AG20443 (cell line): ENCODE data around the gene CCDC88A.
"Not testable (repeated sequence)": the region's sequence is repeated elsewhere in the genome, so short reads cannot be mapped to it uniquely, and the experiment has no call there.

ENCODE experiments used
- DNase-seq: peaks from one replicate; pipeline ENCODE4 v3.0.0; 2012; ENCODE audit warnings: low spot score, mixed read lengths

Gene CCDC88A

GRCh38 chr2:55302241-55302640 lies 117.4 kb downstream of the CCDC88A start:
- DNase-seq = no peak

- DNase-seq = no peak
These were observed 118.4 kb downstream of the CCDC88A start for GRCh38 chr2:55301277-55301676.

GRCh38 chr2:55296393-55296792 lies 123.3 kb downstream of the CCDC88A start:
- DNase-seq = no peak

- DNase-seq = no peak
These were observed 136.6 kb downstream of the CCDC88A start for GRCh38 chr2:55283083-55283482.

- DNase-seq = peak; percentile 96
These were observed 137.3 kb downstream of the CCDC88A start for GRCh38 chr2:55282110-55282917.

GRCh38 chr2:55280851-55281546 lies 138.7 kb downstream of the CCDC88A start:
- DNase-seq = not testable (repeated sequence)

GRCh38 chr2:55279859-55280424 lies 139.7 kb downstream of the CCDC88A start:
- not testable (repeated sequence) for DNase-seq

GRCh38 chr2:55279214-55279835 lies 140.3 kb downstream of the CCDC88A start:
- DNase-seq = not testable (repeated sequence)

GRCh38 chr2:55277310-55277709 lies 142.3 kb downstream of the CCDC88A start:
- no peak for DNase-seq

- DNase-seq = not testable (repeated sequence)
These were observed 145.3 kb downstream of the CCDC88A start for GRCh38 chr2:55274346-55274745.

- DNase-seq = peak; percentile 15
These were observed 150.0 kb downstream of the CCDC88A start for GRCh38 chr2:55269645-55269990.

- DNase-seq = peak; percentile 96
These were observed 150.6 kb downstream of the CCDC88A start, which contains the start of gene MTIF2 for GRCh38 chr2:55268907-55269644. MTIF2 (minus strand) TSS chr2:55269231; CDS start chr2:55263858, 5,373 bp downstream.

GRCh38 chr2:55268288-55268906 lies 151.3 kb downstream of the CCDC88A start:
- DNase-seq = no peak

- not testable (repeated sequence) for DNase-seq
These were observed 160.1 kb downstream of the CCDC88A start for GRCh38 chr2:55259586-55259985.

- DNase-seq = no peak
These were observed 166.8 kb downstream of the CCDC88A start for GRCh38 chr2:55252832-55253231.

GRCh38 chr2:55247025-55247424 lies 172.6 kb downstream of the CCDC88A start:
- no peak for DNase-seq

- DNase-seq = no peak
These were observed 174.2 kb downstream of the CCDC88A start for GRCh38 chr2:55245411-55245810.

- no peak for DNase-seq
These were observed 177.0 kb downstream of the CCDC88A start for GRCh38 chr2:55242617-55243016.

- not testable (repeated sequence) for DNase-seq
These were observed 178.1 kb downstream of the CCDC88A start for GRCh38 chr2:55241582-55241981.

- DNase-seq = no peak
These were observed 179.9 kb downstream of the CCDC88A start for GRCh38 chr2:55239656-55240222.
